IPS DF 19.7 (cell line): ENCODE data around the gene PLXNA2.

ENCODE experiments used
- DNase-seq: peaks from one replicate; pipeline ENCODE4 v3.0.0-alpha.2; 2013; ENCODE audit warnings: low read depth, low spot score

PLXNA2 gene

GRCh38 chr1:207995576-207995975, 248.6 kb downstream of the PLXNA2 start:
- no peak for DNase-seq

- DNase-seq: no peak
These were observed 250.4 kb downstream of the PLXNA2 start for GRCh38 chr1:207993477-207994445.

GRCh38 chr1:207992677-207993236, 251.4 kb downstream of the PLXNA2 start:
- no peak for DNase-seq

GRCh38 chr1:207991583-207992026, 252.6 kb downstream of the PLXNA2 start:
- DNase-seq: no peak

- no peak for DNase-seq
These were observed 253.2 kb downstream of the PLXNA2 start for GRCh38 chr1:207990876-207991582.

- DNase-seq: no peak
These were observed 253.7 kb downstream of the PLXNA2 start for GRCh38 chr1:207990455-207990854.

GRCh38 chr1:207988326-207989165, 255.6 kb downstream of the PLXNA2 start:
- no peak for DNase-seq

GRCh38 chr1:207987164-207987563, 257.0 kb downstream of the PLXNA2 start:
- DNase-seq: no peak

- DNase-seq: no peak
These were observed 258.2 kb downstream of the PLXNA2 start for GRCh38 chr1:207985996-207986395.

GRCh38 chr1:207984831-207985572, 259.2 kb downstream of the PLXNA2 start:
- no peak for DNase-seq

- no peak for DNase-seq
These were observed 261.0 kb downstream of the PLXNA2 start for GRCh38 chr1:207983044-207983635.

GRCh38 chr1:207981976-207982375, 262.2 kb downstream of the PLXNA2 start:
- no peak for DNase-seq

GRCh38 chr1:207978441-207978840, 265.7 kb downstream of the PLXNA2 start:
- no peak for DNase-seq

- DNase-seq: no peak
These were observed 266.3 kb downstream of the PLXNA2 start for GRCh38 chr1:207977876-207978275.

- DNase-seq: no peak
These were observed 270.2 kb downstream of the PLXNA2 start for GRCh38 chr1:207973898-207974568.

- no peak for DNase-seq
These were observed 271.8 kb downstream of the PLXNA2 start for GRCh38 chr1:207972337-207972736.
